NCI-H345 treated with DMSO at 0.1 percent for 48 hours (cell line): ENCODE data around the gene MYO9B.

ENCODE experiments used
- DNase-seq: peaks from one replicate; lab custom pipeline; 2025; ENCODE audit not compliant: unreplicated experiment; lab: John Stamatoyannopoulos, UW

Gene MYO9B

DNA sequence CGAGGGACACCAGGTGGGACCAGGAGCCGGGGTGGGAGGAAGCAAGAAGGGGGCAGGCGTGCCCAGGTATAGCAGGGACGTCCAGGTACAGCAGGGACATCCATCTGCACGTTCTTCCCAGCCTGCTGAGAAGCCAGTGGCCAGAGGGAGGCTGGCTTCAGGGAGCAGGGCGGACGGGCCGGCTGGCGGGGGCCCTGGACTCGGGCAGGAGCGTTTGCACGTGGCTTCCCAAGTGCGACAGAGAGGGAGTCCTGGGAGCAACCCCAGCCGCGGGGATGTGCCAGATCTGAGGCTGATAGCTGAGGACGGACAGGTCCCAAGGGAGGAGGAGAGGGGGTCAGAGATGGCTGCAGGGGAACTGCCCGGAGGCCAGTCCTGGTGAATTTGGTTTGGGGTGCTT, 36.7 kb downstream of the MYO9B start:
- no peak for DNase-seq

DNA sequence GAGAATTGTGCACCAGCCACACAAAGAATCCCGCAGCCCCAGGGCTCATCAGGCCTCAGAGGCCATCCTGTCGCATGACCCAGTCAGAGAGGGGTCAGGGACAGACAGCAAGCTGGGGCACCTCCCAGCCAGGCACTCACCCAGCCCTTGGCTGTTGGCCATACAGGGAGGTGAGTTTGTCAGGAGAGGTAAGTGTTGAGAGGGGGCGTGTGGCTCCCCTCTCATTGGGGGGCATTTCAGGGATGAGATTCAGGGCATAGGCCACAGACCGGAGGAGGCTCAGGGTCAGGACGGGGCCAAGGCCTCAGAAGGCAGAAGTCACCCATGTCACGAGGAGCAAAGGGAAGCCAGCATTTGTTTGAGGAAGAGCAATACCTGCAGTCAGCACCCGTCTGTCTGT, 37.1 kb downstream of the MYO9B start:
- DNase-seq: no peak

DNA sequence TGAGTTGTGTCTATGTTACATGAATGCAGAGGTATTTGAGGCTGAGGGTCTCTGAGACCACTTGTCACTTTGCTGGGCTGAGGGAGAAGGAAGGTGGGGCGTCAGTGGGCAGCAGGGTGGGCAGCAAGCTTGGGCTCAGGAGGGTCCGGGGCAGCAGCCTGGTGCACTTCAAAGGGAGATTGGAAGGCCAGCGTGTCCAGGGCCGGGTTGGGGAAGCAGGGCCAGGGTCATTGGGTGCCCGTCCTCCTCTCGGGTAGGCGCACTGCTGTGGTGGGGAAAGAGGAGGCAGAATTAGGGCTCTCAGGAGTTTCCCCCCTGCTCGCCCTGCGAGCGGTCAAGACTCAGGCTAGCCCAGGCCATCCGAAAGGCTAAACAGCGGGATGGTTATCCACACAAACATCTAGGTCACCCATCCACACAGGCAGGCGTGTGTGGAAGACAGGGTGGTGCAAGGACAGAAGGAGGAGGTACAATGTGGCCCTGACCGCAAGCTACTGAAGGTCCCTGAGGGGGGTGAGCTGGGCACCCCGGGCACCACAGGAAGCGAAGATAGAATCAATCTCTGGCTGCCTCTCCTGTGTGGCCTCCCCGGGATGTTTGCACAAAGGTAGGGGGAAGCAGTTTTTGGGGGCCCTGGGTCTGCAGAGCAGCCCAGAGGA, 37.7 kb downstream of the MYO9B start:
- DNase-seq: no peak

DNA sequence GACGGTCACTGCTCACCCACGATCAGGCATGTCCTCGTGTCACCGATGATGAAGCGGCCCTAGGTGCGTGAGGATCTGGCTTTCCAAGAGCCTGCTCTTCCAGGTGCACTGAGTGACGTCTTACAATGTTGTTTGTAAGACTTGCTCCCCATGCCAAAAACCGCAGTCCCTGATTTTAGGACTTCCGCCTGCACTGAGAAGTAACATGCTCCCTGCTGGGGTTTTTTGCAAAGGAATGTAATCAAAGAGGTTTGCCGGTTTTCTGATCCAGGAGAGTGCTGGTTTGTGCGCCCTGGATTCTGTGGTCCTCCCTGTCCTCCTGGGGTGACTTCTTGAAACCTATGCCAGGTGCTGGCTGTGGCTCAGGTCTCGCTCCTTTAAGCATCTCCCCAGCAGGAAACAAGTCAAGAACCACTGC, 38.8 kb downstream of the MYO9B start:
- DNase-seq: no peak

DNA sequence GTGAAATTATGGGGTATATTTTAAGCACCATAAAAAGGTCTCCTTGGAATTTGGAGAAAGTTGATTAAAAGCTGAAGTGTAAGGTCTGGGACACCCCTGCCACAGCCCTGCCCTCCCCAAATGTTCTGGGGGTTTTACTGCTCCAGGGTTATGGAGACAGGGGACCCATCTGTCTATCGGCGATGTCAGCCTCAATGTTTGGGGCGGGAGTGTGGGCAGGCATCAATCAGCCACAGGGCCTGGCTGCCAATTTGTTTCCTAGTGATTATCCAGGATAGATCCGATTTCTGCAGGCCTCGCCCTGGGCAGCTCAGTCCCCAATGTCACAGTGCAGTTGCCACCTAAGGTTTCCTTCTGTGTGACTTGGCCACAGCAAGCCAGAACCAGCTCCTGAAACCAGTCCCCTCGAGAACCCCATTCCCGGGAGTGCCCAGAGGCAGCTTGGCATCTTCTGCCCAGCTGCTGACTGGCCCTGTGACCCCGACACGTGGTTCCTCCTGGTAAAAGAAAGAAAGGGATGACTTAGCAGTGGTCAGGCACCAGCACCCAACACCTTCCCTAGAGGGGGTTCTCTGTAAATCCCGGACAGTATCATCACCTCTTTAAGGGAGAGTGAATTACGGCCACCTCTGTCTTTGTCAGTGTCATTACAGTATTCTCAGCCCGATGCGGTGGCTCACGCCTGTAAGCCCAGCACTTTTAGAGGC, 41.6 kb downstream of the MYO9B start:
- DNase-seq: no peak

DNA sequence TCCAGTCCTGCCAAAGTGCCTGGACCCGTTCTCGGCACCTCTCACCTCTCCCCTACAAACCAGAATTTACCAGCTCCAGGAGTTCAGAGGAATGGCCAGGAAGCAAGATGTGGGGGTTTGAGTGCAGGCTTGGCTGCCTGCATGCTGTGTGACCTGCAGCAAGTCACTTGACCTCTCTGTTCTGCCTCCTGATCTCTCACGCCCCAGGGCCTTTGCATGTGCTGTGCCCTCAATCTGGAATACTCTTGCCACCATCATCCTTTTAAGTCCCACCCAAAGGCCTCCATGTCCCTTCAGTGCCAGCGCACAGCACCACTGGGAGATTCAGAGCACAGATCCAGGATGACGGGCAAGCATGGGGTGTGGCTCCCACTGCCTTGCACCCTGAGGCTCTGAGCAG, 43.4 kb downstream of the MYO9B start:
- no peak for DNase-seq

DNA sequence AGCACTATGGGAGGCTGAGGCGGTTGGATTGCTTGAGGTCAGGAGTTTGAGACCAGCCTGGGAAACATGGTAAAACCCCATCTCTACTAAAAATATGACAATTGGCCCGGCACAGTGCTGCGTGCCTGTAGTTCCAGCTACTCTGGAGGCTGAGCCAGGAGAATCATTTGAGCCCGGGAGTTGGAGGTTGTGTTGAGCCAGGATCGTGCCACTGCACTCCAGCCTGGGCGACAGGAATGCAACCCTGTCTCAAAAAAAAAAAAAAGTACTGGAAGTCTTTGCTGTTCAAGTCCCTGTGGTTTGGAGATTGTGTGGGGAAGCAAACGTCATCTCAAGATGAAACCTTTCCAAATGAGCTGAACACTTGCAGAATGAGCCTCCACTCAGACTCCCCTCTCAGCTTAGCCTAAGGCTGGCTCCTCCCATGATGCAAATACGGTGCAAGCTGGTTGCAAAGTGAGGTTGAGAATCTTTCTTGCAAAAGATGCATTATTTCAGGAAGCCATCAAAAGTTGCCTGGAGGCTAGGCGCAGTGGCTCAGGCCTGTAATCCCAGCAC, 46.2 kb downstream of the MYO9B start:
- DNase-seq: no peak

DNA sequence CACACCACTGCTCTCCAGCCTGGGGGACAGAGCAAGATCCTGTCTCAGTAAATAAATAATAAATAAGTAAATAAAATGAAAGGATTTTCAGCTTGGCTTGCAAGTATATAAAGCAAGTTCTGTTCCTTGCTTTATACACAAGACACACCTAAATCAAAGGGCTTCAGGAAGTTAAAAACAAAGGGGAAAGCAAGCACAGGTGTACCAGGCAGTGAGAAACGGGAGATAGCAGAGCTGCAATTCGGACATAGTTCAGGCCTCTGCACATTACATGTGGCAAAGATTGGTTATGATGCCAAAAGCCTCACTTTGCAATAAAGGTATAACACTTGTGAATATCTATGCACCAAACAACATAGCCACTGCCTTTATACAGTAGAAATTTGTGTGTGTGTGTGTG, 47.5 kb downstream of the MYO9B start:
- no peak for DNase-seq

DNA sequence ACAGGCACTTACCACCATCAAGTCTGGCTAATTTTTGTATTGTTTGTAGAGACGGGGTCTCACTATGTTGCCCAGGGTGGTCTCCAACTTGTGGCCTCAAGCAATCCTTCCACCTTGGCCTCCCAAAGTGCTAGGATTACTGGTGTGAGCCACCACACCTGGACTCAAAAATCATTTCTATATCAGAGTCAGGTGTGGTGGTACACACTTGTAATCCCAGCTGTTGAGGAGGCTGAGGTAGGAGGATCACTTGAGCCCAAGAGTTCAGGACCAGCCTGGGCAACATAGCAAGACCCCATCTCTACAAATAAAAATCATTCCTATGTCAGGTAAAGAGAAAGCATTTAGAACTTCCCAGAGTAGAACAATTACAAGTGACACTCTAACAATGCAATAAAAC, 48.4 kb downstream of the MYO9B start:
- no peak for DNase-seq

DNA sequence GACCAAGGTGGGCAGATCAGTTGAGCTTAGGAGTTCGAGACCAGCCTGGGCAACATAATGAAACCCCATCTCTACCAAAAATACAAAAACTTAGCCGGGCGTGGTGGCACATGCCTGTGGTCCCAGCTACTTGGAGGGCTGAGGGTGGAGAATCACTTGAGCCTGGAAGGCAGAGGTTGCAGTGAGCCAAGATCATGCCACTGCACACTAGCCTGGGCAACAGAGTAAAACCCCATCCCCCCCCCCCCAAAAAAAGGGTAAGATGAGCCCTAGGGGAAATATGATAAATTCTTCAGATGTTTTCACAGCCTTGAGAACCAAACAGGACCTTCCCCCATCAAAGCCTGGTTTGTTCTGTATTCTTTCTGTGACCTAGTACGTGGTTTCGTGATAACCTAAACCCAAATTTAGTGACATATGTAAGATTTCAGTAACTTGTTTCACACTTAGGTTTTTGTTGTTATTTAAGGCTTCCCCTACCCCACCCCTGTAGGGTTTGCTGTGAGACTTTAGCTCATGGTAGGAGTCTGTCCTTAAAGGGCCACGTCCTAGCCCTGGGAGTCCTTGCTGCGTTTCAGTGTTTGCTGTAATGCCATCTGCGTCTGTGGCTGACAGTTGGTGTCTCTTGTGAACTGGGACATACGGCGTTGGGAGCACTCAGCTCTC, 49.6 kb downstream of the MYO9B start:
- DNase-seq: no peak

DNA sequence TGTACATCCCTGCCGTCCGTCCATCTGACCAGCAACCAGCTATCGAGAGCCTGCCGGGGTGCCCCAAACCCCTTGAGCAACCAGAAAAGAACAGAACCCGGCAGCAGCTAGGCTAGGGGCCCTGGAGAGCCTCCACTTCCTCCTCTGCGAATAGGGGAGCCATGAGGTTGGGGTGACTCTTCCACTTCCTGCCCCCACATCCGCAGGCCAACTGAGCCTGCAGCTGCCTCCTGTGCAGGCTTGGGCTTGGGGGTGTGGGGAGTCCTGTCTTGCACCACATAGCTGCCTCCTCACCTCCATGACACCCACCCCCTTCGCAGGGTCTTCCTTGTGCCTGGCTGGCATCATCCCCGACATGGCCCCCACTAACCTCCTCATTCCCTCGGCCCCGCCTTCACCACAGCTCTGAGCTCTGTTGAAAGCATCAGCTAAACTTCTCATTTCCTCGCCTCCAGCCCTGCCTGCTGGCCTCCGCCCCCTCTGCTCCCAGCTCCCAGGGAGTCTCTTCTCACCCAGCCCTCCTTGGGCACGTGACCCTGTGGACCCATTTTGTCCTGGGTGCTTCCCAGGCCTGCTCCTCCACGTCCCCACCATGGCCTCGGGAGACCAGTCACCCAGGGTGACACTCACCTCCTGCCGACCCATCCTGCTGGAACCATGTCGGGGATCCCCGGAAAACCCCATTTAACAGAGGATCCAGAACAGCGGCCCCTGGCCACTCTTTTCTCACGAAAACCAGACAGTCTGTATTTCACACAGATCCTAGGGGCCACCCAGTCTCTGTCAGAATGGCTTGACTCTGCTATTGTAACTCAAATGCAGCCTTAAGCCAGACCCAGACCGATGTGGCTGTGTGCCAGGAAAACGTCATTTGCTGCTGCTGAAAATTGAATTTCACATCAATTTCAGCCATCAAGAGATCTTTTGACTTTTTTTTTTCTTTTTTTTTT, 50.4 kb downstream of the MYO9B start:
- no peak for DNase-seq

DNA sequence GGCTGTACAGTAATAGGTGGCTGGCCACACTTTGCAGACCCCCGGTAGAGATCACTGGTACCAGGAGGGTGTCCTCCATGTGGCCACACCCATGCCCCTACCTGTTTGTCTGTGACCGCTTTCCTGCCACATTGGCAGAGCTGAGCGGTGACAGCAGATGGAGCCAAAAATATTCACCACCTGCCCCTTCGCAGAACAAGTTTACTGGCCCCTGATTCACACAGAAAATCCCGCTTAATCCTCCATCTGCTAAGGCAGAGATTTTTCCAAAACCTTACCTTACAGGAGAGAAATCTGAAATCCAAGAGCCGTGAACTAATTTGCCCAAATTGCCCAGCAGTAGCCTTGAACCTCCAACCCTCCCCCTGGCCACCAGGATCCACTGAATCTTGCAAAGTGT, 52.1 kb downstream of the MYO9B start:
- DNase-seq: no peak

DNA sequence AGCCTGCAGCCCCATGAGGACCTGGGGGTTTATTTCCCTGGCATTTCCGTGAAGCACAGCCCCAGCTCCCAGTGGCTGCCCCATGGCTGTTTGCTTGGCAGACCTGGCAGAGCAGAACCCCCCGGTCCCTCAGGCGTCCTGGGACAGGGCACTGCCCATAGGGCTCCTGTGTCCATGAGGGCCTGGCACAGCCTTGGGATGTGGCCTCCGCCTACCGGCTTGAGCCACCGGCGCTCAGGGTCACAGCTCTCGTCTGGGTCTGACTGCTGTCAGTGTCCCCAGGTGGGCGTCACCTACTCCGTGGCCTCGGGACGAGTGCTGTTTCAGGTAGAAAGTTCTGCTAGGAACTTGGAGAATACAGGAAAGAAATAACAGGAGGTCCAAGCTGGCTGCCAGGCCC, 52.8 kb downstream of the MYO9B start:
- no peak for DNase-seq

DNA sequence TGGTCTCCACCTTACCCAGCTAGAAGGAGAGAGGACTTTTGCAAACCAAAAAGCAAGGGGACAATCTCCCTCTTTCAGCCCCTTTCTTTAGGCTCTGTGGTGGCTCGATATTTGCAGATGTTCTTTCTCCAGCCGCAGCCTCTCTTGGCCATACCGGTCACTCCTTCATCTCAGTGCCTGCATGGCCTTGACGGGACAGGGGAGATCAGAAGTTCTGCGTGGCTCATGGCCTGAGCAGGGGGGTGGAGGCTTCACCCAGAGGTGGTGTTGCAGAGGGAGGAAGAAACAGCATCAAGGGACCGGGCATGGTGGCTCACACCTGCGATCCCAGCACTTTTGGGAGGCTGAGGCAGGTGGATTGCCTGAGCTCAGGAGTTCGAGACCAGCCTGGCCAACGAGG, 53.2 kb downstream of the MYO9B start:
- DNase-seq: no peak

DNA sequence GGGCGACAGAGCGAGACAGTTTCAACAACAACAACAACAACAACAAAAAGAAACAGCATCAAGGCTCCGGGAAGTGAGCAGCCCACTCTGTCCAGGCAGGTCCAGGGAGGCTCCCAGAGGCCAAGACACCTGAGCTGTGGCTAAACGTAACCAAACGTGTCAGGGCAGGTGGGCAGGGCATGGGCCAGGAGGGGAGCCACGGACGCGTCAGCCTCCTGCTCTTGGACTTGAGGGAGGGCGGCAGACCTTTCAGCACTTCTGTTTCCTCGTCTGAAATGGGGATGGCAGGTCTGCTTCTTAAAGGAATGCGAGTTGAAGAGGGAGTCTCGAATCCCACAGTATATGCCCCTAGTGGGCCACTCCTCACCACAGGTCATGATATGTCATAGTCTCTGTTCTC, 53.8 kb downstream of the MYO9B start:
- no peak for DNase-seq

DNA sequence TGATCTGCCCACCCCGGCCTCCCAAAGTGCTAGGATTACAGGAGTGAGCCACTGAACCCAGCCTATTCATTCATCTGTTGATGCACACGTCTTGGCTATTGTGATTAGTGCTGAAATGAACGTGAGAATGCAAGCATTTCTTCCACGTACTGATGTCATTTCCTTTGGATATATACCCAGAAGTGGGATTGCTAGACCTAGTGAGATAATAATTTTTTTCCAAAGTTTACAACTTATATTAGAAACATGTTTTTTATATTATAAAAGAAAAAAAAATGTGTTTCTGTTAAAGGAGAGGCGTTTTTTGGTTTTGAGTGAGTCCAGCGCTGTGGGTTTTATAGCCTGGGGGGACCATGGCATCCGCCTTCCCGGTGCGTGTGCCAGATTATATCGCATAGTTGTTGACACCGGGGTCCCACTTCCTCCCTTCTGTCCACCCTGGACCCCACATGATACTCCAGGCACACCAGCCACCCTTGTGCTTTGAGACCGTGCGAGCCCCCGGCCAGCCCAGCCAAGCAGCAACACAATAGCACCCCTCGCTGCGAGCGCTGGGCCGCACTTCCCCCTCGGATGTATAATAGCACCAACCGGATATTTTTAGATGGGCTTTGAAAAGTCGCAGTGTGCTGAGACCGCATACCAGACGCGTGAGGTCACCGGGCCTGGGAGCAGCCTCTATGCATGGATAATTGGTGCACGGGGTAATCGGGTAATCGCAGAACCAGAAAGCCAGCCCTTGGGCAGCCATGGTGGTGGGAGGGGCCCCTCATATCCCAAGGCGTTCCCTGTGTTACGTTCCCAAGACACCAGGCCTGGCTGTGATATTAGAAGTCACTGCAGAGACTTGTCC, 59.6 kb downstream of the MYO9B start:
- no peak for DNase-seq

DNA sequence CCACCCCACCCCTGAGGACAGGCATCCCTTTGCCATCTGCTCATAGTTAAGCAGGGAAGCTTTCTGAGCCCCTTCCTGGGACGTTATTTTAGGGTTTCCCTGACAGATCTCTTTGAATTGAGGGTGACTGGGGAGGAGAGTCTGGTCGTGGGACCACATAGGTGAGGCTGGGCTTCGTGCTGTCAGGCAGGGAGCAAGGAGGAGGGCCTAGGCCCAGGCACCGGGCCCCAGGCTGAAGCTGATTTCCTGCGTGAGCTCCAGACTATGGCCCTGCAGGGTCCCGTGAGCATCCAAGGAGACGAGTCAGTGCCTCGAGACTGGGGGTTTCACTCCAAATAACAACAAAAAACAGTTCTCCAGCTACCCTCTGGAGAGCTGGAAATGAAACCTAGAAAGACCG, 60.4 kb downstream of the MYO9B start:
- no peak for DNase-seq

DNA sequence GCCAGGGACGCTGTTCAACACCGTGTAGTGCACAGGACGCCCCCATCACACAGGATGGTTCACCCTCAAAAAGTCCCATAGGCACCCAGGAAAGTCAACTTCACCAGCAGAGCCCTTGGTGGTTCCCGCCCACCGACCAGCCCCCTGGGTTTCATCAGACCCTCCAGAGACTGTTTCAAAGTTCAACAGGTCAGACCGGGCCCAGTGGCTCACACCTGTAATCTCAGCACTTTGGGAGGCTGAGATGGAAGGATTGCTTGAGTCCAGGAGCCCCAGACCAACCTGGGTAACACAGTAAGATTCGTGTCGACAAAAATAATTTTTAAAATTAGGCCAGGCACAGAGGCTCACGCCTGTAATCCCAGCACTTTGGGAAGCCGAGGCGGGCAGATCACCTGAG, 61.0 kb downstream of the MYO9B start:
- no peak for DNase-seq

DNA sequence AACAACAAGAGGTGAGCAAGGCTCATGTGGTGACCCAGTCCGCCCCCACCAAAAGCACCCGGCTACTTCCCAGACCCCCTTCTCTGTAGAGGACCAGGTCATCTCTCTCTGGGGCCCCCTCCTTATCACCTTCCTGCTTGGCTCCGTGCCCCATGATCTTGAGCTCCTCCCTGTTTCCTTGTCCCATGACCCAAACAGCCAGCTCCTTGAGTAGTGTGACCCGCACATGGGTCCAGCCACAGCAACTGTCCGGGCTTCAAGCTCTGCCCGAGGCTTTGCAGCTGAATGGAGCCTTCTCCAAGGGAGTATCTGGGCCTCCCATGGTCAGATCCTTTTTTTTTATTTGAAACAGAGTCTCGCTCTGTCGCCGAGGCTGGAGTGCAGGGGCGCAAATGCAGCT, 61.8 kb downstream of the MYO9B start:
- no peak for DNase-seq
